ENCODE results near the gene FMO2.
"Not testable (repeated sequence)": the region's sequence is repeated elsewhere in the genome, so short reads cannot be mapped to it uniquely, and the experiment has no call there.

The FMO2 gene

DNA sequence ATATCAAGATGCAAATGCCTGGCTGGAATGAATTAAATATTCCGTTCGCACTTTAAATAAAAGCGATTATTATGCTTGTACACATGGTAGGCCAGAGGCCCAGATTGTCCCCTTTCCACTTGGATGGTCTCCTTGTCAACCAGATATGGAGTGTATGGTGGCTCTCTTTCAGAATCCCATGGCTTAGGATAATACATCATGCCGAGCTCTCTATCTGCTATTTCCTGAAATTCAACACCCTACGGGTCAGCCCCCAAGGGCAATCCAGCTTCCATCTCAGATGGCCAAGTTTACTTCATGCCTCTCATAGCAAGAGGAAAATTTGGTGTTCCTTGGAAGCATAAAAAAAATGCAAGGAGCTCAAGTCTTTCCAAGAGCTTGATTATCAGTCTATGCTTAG is 37.8 kb downstream of the FMO2 start:
- peak; percentile 31 for DNase-seq
- Mint-ChIP-seq H3K4me3 (peak overlapping the region; percentile 29), H3K36me3 (ENCODE audit: low read depth) (no peaks in the 10 kb centered on the region), H3K9me3 (peaks cover 10% of the 10 kb centered on the region), H3K27me3 (ENCODE audit: low read depth, poor library complexity) (peaks cover 2% of the 10 kb centered on the region), H3K27ac (peak overlapping the region; percentile 60), H3K4me1 (peaks cover 52% of the 10 kb centered on the region)
- TF ChIP-seq, protein P1, sequence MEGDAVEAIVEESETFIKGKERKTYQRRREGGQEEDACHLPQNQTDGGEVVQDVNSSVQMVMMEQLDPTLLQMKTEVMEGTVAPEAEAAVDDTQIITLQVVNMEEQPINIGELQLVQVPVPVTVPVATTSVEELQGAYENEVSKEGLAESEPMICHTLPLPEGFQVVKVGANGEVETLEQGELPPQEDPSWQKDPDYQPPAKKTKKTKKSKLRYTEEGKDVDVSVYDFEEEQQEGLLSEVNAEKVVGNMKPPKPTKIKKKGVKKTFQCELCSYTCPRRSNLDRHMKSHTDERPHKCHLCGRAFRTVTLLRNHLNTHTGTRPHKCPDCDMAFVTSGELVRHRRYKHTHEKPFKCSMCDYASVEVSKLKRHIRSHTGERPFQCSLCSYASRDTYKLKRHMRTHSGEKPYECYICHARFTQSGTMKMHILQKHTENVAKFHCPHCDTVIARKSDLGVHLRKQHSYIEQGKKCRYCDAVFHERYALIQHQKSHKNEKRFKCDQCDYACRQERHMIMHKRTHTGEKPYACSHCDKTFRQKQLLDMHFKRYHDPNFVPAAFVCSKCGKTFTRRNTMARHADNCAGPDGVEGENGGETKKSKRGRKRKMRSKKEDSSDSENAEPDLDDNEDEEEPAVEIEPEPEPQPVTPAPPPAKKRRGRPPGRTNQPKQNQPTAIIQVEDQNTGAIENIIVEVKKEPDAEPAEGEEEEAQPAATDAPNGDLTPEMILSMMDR (IDR thresholded peaks at IDR 0.05) = no peak

DNA sequence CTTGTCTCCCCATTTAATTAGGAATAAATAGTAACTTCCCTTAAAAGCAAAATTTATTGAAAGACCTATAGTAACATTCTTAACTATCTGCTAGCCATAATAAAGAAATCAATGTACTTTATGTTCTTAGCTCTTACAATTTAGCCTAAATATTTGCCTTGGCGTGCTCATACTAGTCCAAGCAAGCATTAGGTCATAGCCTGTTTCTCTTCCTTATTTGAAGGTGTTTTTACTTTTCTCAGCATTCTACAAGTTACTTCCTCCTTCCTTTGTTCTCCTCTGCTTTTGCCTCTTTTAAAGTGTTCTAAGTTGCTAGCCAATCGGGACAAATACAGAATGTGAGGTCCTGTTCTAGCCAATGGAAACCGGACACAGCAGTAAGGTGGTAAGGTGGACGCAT is 39.2 kb downstream of the FMO2 start:
- not testable (repeated sequence) for H3K36me3 Mint-ChIP-seq (ENCODE audit: low read depth); DNase-seq; H3K4me3 Mint-ChIP-seq; H3K9me3 Mint-ChIP-seq; H3K27me3 Mint-ChIP-seq (ENCODE audit: low read depth, poor library complexity)
- Mint-ChIP-seq H3K4me1 (peaks cover 50% of the 10 kb centered on the region), H3K27ac (peak overlapping the region; percentile 15)

DNA sequence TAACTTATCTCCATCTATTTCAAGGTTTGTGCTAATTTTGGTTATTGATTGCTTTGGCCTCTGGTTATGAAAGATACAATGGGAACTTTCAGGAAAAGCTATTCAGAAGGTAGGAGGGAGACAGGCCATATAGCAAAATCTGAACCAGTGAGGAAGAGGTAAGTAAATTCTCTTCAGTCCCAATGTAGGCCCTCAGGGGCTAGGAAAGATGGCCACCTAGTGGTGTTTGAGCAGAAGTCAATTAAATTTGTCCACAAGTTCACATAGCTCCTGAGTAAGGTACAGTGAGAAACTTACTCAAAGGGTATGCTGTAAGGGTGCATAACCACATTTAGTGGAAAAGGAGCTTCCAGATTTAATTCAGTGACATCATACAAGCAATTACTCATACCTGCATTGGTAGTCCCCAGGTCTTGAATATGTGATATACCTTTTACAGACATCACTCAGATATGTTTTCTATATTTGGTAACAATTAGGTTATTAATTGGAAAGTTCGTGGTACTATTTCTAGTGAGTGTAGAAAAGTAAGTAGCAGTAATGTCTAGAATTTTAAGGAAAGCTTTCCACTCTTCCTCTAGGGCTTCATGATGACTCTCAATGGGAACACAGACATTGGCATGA is 41.8 kb downstream of the FMO2 start:
- no peaks in the 10 kb centered on the region for H3K9me3 Mint-ChIP-seq
- H3K27ac Mint-ChIP-seq = no peak overlapping the region
- no peaks in the 10 kb centered on the region for H3K27me3 Mint-ChIP-seq (ENCODE audit: low read depth, poor library complexity)
- TF ChIP-seq, protein P1 (IDR thresholded peaks at IDR 0.05) = peak; percentile 84
- peaks cover 27% of the 10 kb centered on the region for H3K4me1 Mint-ChIP-seq
- H3K36me3 Mint-ChIP-seq (ENCODE audit: low read depth) = no peaks in the 10 kb centered on the region
- DNase-seq = peak; percentile 39
- H3K4me3 Mint-ChIP-seq = no peak overlapping the region

DNA sequence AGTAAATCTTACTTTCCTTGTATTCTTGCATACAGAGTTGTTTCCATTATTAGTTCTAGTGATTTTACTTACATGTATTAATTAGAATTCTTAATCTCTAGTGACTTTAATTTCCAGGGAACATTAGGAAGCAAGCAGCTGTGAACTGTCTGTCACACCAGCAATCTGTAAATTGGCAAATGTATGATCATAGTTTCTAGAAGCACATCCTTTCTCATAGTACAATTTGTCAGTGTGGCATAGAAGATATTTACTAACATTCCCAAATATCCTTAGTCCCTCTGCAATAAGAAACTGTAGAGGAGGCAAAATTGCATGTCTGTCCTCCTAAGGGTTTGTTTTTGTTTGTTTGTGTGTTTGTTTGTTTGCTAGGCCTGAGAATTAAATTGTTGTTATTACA is 46.2 kb downstream of the FMO2 start:
- no peak overlapping the region for H3K27ac Mint-ChIP-seq
- no peaks in the 10 kb centered on the region for H3K4me1 Mint-ChIP-seq
- no peak for DNase-seq
- TF ChIP-seq, protein P1 (IDR thresholded peaks at IDR 0.05) = no peak
- H3K4me3 Mint-ChIP-seq = no peak overlapping the region
- H3K27me3 Mint-ChIP-seq (ENCODE audit: low read depth, poor library complexity) = no peaks in the 10 kb centered on the region
- no peaks in the 10 kb centered on the region for H3K36me3 Mint-ChIP-seq (ENCODE audit: low read depth)
- H3K9me3 Mint-ChIP-seq = peaks cover 6% of the 10 kb centered on the region

DNA sequence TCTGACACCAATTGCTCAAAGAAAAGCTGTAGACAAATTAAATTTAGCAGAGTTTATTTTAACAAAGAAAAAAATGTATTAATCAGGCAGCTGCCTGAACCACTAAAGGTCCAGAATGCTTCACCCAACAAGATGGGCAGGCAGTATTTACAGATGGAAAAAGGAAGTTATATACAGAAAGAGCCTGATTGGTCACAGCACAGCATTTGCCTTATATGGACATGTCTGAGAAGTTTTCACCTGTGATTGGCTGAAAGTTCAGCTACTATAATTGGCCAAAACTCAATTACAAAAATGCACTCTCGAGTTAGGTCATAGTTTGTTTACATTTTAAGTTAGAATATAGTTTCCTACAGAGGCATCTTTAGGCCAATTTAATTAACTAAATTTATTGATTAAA is 48.1 kb downstream of the FMO2 start:
- Mint-ChIP-seq H3K36me3 (ENCODE audit: low read depth) (no peaks in the 10 kb centered on the region), H3K4me1 (no peaks in the 10 kb centered on the region), H3K4me3 (no peak overlapping the region), H3K9me3 (peaks cover 10% of the 10 kb centered on the region), H3K27ac (no peak overlapping the region), H3K27me3 (ENCODE audit: low read depth, poor library complexity) (no peaks in the 10 kb centered on the region)
- DNase-seq = no peak
- TF ChIP-seq, protein P1 (IDR thresholded peaks at IDR 0.05) = no peak

DNA sequence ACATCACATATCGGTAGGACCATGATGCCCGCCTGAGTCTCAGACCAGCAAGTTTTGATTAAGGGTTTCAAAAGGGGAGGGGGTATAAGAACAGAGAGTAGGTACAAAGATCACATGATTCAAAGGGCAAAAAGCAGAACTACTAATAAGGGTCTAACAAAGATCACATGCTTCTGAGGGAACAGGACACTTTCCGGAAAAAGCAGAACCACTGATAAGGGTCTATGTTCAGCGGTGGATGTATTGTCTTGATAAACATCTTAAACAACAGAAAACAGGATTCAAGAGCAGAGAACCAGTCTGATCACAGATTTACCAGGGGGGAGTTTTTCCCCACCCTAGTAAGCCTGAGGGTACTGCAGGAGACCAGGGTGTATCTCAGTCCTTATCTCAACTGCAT is 51.1 kb downstream of the FMO2 start:
- not testable (repeated sequence) for H3K27ac Mint-ChIP-seq, DNase-seq, H3K4me3 Mint-ChIP-seq

DNA sequence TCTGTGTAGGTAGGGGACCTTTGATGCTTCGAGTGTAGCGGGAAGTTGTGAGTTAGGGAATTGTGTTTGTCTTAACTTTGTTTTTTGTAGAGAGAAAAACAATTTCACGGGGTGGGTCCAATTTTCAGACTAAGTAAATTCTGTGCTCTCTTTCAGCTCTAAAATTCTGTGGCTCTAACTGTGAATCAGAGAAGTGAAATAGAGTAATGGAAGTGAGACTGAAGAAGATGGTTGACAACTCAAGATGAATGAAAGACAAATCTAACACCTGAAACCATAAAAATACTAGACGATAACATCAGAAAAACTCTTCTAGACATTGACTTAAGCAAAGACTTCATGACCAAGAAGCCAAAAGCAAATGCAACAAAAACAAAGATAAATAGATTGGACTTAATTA is 58.8 kb downstream of the FMO2 start:
- DNase-seq = no peak
- no peaks in the 10 kb centered on the region for H3K4me1 Mint-ChIP-seq
- no peaks in the 10 kb centered on the region for H3K36me3 Mint-ChIP-seq (ENCODE audit: low read depth)

More for the DNA sequence above, 51.1 kb downstream of the FMO2 start:
- not testable (repeated sequence) for H3K36me3 Mint-ChIP-seq (ENCODE audit: low read depth); H3K27me3 Mint-ChIP-seq (ENCODE audit: low read depth, poor library complexity); H3K4me1 Mint-ChIP-seq
- H3K9me3 Mint-ChIP-seq = peaks cover 39% of the 10 kb centered on the region

More for the DNA sequence above, 58.8 kb downstream of the FMO2 start:
- no peak overlapping the region for H3K27ac Mint-ChIP-seq
- TF ChIP-seq, protein P1 (IDR thresholded peaks at IDR 0.05) = no peak
- no peak overlapping the region for H3K4me3 Mint-ChIP-seq
- peaks cover 26% of the 10 kb centered on the region for H3K9me3 Mint-ChIP-seq
- peaks cover 22% of the 10 kb centered on the region for H3K27me3 Mint-ChIP-seq (ENCODE audit: low read depth, poor library complexity)
